T-helper 2 cell (primary cell): ENCODE measurements around the gene DKK3.
A peak's percentile ranks its signal among the peaks of the same experiment; 100 is the strongest.

Experiments
- DNase-seq, 5 experiments: peaks; one replicate each; pipeline versions ENCODE4 v3.0.0 to v3.0.0-alpha.2; 2012 to 2022

DKK3 gene

DNA sequence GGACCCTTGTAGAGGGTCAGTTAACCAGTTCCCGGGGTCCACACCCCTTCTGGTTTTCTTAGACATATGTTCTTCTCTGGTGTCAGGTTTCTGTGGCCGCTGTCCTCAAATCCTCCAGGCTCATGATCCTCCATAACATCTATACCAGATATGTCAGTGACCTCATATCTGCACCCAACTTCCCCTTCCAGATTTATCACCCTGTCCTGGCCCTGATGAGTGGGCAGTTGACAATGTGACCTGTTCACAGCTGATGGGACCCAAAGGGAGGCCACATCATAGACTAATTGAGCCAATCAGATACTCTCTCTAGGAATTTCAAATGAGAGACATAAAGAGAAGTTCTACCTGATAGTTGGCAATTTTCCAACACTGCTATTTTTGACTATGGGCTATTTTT lies 5.1 kb downstream of the DKK3 start:
- no peak for DNase-seq

DNA sequence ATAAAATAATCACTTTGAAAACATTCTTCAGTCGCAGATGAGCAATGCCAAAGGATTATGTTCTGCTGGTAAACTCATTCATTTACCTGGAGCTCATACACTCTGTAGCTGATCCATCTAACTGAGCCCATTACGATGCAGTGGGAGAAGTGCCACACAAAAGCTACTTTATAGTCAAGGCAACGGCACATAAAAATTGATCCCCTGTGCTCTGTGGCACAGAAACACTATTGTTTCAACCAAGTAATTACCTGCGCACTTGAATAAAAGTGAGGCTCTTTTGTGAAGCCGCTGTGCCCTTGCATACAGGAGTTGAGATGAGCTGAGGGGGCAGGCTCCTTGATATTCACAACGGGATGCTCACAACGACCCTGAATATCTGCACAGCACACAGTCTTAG lies 7.2 kb downstream of the DKK3 start:
- no peak for DNase-seq

DNA sequence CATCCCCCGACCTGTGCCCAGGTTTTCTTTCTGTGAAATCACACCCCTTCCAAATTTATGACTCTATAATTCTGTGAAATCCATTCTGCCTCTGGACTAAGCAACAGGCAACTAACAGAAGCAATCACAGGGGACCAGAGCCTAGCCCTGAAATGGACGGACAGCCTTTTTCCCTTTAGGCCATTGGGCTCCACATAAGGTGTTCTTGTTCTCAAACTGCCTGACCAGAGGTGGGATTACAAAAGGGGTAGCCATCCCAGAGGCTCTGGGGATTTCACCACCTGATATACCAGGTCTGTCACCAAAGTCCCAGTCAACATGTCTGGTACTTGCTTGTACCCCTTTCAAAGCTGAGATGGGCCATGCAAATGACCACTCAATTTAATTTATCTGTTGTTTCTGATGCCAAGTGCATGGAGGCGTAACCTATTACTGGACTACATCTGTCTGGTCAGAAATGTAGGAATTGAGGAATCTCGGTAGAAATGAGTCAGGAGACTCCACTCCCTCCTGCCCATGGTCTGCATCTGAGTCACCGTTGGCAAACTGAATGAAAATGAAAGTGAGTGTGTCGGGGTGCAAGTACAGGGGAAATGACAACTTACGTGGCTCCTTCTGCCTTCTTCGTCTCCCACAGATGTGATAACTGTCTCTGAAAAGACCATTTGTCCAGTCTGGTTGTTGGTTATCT lies 10.2 kb downstream of the DKK3 start:
- peak in 1 of 5 experiments; percentile 45 for DNase-seq

DNA sequence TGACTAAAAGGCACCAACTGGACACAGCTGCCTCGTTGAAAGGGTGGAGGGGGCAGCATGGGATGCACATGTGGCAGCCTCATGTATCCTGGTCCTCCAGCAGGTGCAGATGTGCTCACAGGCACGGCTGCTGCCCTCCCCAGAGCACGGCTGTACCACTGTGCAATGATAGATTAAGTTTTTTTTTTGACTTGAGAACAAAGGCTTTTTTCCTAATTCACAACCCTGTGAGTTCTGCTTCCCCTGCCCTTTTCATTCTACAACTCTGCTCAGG lies 11.4 kb downstream of the DKK3 start:
- DNase-seq = no peak

DNA sequence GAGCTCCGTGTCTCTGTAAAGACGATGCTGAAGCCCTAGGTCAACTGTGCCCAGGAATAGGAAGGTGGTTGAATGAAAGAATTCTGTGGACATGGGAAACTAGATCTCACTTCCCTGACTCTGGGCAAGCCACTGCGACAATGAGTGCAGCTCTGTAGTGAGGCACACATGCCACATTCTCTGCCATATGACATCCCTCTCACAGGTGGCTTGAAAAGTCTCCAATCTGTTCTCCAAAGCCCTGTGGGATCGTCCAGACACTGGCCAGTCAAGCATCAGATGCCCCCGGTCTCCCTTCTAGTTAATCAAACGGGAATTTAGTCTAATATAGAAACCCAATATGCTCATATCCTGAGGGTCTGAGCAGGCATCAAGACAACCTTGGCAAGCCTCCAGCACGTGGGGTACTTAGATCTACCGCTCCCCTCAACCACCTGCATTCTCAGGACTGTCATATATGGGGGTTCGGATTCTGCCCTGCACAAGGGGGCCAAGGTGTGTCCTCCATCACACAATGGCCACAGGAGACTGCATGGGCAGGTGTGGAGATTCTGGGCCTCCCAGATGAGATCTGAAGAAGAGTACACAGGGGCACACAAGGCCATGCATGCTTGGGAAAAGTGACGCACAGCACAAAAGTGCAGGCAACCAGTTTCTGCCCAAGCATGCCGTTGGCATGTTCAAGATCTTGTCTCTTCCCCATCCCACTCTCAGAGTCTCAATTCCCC lies 11.9 kb downstream of the DKK3 start:
- no peak for DNase-seq

DNA sequence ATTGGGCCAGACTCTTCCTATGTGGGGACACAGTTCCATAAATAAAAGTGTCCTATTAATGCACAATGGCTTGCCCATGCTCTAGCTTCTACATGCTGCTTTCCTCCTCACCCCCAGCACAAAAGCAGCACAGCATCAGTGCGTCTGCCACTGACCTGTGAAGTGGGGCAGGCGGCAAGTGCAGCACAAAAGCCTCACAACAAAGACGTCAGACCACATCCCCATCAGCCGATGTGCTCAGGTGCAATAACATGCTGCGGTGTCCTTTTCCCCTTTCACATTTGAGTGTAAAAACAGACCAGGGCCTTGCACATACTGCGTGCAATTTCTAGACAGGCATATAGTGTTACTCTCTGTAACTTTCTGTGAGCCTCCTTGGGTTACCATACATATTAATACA lies 12.8 kb downstream of the DKK3 start:
- peak in 1 of 5 experiments; percentile 67 for DNase-seq

DNA sequence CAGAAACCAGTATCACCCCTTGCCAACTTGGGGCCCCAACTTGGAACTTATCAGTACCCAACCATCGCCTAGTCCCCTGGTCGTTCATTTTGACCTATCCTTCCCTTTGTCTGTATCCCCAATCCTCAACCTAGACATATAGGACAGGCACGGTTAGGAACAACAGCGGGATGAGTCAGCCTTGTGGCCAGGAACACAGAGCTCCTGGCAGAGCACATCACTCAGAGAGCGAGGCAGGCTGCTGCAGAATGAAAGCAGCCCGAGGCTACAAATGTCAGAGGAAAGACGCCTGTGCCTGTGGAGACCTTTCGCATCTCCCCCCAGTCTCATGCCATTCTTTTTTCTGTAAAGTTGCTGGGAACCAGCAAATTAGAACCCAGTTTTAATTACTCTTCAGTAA lies 14.6 kb downstream of the DKK3 start:
- no peak for DNase-seq

DNA sequence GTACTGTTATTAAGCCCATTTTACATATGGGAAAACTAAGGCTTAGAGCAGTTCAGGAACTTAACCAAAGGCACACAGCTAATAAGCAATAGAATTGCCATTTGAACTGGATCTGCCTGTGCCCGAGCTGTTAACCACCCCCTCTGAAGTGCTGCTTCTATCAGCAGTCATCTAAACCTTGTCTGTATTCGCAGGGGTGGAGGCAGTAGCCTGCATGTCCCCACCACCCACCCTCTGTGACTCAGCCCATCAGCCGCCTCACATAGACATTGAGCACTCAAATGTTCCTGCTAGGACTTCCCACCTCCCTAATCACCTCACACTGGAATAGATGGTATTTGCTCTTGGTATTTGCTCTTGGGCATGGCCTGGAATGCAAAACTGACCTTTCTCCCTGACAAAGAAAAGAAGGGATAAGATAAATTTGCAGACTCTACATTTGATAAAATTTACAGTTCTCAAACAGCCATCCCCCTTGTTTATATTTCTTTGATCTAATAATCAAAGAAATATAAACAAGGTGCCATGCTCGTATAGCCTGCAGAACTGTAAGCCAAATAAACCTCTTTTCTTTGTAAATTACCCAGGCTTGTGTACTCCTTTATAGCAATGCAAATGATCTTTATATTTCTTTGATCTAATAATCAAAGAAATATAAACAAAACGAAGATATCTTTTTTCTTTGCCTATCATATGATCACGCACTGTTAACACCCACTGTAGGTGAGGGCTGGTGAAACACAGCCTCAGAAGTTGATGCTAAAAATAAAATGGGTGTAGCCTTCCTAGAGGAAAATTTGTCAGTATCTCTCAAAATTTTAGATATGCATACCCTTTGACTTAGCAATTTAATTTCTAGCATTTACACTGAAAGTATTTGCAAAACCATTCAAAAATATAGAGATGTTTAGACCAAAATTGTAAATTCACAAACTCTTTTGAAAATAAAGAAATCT lies 15.9 kb downstream of the DKK3 start:
- no peak for DNase-seq

DNA sequence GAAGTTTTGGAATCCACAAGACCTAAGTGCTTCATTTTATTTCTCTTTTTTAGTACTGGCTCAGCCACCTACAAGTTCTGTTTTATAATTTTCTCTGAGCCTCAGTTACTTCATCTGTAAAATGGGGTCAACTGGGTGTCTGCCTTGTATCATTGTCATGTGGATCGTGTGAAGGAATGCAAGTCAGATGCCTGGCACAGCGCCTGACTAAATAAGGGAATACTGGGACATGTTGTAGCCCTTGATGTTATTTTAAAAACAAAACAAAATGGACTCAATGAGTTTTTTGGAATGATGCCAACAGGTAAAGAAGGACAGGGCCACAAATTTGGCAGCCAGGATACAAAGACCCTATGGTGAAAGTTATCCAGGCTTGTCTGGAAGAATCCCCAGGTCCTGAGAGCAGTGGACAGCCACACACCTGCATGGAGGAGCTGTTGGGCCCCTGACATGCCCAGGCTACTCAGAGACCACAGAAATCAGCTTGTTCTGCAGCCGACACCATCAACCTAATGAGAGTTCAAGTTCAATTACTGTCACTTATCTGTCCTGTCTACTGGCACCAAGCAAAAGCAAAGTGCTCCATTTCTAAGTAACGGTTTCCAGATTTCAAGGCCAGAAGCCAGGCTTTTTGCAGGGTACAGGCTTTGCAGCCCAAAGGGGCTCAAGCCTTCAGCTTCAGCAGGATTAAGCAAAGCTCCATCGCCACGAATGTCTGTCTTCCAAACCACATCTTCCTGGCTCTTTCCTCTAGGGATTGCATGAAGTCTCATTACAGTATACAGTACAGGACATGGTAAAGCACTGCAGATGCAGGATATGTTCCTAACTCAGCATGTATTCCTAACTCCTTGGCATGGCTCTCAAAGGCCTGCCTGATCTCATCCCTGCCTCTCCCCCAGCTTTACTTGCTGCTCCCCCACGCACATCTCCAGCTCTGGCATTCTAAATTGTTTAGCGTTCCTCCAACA lies 18.4 kb downstream of the DKK3 start:
- DNase-seq = no peak

DNA sequence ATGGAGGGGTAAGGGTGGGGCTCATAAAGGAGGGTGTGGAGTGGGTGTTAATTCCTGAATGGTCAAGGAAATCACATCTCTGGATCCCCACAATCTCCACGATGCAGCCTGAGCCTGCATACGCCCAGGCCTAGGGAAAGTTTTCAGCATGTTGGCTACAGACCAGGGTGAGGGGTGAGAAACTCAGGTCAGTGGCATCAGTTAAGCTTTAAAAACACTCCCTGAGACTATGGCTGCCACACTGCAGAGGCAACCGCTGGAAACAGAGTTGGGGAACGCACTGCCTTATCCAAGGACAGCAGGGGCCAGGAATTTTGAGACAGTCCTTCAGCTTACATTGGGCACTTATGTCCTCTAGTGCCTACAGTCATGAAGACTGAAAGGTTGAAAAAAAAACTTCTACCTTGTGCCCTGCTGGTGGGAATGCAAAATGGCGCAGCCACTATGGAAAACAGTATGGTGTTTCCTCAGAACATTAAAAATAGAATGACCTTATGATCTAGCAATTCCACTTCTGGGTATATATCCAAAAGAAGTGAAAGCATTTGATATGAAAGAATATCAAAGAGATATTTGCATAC lies 19.7 kb downstream of the DKK3 start:
- DNase-seq = no peak

DNA sequence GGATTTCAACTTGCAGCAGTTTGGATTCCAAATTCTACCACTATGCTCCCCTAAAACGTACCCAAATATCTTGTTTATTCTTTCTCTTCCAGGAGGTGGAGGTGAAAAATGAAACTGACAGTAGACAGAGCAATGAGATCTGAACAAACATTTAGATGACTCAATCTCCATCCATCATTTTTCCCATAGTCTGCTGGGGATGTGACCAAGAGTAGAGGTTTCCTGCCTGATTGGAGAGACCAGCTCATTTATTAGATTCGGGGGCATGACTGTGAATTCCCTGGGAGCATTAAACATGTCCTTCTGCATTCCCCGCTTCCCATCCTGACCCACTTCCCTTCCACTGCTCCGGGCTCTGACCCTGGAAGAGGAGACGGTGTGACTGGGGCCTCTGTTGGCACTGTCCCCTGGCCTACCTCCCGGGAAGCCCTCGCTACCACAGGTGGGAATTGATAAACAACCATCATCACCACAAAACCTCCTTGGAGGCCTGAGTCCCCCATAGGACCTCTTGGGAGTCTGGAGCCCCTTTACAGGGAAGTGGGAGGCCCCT lies 20.3 kb downstream of the DKK3 start:
- no peak for DNase-seq

DNA sequence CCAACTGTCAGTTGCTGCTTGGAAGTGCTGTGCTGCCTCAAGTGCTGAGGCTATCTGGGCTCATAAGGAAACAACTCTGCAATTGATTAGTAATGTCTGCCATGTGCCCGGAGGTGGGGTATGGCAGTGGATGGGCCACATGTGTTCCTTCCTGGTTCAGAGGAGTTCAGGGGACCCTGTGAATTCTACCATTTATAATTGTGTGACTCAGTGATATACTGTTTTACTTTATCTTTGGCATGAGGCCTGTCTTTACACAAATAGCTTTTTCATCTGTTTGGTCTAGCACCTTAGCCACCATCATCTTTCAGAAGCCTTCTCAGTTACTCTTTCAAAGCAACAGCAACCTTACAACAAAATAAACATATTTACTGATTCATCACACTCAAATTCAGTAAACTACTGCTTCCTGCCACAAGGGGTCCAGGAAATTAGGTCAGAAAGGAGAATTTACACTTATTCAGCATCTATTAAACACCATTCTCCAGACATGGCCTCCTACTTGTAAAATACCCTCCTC lies 20.9 kb downstream of the DKK3 start:
- DNase-seq = peak in 2 of 5 experiments; percentile 24 to 51

DNA sequence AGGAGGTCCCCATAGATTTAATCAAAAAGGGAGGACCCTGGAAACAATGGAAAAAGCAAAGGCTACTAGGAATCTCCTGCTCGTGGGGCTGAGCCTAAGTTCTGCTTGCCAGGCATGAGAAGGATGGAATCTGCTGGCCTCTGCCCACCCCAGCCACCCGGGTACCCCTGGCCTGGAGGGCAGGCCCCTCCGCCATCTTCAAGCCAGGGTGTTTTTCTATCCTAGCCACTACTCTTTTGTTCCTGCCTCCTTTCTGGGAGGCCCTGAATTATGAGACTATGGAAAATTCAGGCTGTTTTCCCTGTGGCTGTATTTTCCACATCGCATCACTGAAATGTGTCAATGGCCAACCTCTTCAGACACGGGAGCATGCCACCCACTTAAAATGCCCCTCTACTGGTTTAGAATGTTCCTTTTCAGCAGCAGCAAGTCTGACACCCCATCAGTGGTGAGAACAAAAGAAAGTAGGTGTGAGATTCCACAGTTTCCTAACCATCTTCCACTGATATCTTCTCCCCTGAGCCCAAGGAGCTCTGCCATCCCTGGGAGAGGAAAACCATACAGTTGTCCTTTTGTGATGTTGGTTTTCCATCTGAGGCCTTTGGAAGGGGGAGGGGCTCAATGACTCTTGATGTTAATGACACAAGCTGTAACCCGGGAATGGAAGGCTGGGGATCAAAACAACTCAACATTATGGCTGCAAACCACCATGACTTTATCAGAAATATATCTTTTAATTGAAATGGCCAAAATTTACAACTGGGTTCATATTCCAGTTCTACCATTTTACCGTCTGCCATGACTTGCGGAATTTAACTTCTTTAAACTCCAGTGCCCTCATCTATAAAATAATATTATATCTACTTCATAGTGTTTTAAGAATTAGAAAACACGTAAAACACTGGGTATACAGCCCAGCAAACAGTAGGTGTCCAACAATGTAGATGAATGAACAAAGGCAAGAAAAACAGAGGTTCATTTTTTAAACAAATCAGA lies 22.2 kb downstream of the DKK3 start:
- DNase-seq = no peak

DNA sequence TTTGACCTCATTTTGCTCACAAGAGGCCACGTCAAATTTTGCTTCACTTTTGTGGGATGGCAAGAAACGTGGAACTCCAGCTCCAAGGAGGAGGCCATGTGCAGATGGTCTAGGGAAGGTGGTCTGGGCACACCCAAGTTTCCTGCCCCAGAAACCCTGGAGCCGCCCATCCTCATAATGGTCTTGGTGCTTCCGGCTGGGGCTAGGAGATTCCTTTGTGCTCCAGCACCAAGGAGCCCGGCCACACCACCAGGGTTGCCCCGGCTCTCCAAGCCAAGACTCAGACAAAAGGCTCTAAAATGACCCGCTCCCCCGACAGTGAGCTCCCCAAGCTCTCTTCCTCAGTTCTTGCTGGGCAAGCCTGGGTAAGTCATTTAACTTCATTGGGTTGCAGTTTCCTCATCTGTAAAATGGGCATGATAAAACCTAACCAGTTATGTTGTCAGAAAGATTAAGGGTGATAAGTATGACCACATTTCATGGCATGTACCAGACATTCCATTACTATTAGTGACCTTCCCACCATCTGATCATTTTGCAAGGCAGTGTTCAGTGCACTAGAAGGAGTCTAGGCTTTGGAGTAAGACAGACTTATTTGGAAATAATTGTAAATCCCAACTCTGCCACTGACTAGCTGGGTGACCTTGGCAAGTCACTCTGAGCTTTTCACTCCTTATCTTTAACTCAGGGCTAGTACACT lies 23.3 kb downstream of the DKK3 start:
- DNase-seq = no peak

DNA sequence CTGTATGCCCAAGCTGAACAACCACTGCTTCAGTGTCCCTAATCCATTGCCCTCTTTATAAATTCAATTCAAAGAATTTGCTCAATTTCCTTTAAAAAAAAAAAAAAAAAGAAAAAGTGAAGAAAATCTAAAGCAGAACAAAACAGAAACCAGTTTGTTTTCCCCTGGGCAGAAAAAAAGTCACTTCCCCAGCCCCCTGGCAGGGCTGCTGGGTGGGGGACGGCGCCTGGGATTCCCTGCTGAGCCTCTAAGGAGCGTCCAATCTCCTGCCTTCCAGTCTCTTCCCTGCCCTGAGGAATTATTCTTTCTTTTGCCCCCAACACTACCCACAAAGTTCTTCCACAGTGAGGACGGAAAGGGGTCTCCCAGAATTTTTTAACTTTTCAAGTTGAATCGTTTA lies 23.9 kb downstream of the DKK3 start:
- no peak for DNase-seq

DNA sequence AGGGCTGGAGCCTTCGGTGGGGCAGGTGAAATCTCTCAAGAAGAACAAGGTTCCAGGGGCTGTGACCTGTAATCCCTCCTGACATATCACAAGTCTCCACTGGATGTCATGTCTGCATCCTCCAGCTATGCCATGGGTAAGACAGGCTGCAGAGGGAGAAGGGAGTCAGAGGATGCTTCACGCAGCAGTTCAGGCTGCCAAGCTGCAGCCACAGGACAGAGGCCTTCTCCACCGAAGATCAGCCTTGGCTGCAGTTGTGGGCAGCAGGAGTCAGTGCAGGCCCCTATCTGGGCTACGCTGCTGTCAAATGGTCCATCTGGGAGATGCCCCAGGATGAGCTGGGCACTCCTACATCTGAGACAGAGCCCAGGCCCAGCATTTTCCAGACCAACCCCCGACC lies 25.0 kb downstream of the DKK3 start:
- no peak for DNase-seq

DNA sequence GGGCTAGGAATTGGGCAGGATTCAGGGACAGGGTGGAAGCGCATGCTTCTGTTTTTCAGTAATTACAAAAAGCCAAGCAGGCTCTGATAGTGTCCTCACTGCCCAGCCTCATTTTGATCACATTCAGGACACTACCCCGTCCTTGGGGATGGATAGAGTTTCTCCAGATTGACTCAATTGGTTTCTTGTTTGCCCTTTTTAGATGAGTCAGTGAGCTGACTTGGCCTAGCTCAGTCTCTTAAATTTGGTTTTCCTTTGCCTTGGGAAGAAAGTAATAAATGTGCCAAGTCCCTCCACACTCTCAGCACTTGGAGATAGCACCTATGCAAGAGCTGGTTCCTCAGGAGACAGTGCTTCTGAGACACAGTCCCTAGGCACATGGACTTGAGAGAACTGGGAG lies 25.5 kb downstream of the DKK3 start:
- no peak for DNase-seq

DNA sequence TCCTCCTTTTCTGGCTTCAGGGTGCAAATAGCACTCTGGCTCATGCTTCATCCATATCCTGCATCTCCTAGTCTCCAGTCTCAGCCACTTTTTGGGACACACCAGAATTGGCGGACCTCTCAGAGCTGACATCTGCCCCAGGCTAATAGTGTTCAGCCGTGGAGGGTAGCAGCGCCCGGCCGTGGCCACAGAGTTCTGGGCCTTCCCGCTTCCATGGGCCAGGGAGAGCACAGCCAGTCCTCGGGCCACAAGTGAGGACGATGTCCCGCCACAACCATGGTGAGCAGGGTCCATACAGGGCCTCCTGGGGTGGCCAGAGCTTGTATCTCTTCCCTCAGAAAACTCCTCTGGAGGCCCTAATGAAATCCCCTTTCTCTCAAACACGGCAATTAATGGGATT lies 26.0 kb downstream of the DKK3 start:
- DNase-seq = no peak

DNA sequence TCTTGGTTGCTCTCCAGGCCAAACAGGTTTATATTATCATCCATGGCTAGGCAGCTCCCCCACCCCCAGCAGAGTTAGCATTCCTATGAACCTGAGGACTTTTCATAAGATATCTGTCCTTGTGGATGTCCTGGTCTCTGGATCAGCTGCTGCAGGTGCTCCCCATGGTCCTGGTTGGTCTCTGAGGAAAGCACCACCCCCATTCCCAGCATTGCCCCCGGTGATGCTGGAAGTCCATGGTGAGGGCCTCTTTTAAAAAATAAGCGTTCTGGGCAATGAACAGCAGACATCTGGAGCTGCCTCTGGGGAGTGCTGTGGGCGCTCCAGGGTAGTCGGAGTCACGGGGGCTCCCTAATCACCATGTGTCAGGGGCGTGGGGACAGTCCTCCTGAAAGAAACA lies 26.6 kb downstream of the DKK3 start:
- DNase-seq = no peak

DNA sequence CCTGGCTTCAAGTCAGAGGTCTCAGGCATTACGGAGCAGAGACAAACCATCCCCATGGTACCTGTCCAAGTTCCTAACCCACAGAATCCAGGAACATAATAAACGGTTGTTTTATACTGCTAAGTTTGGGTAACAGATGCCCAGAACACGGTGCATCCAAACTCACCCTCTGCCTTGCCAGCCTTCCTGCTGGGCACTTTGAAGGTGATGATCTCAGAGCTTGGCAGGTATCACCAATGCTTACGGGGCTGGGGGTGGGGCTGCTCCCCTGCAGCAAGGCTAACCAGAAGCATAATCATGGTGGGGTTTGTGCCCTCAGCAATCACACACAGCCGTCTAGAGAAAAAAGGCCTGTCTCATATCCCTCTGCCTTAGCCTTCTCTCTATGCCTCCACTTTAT lies 27.1 kb downstream of the DKK3 start:
- no peak for DNase-seq
